C4-2B (cell line): Measurements from ENCODE around the gene LIPI.

ENCODE experiments used
- ZFX ChIP-seq: fragments of 450-650 bp; IDR thresholded peaks from 2 replicates; pipeline ENCODE4 v1.6.1; 2017
- TF ChIP-seq, protein P1 (sequence below): fragments of 450-650 bp; conservative IDR thresholded peaks from 2 replicates; pipeline ENCODE4 v1.5.1; 2017; ENCODE audit warnings: mild to moderate bottlenecking

DNA sequence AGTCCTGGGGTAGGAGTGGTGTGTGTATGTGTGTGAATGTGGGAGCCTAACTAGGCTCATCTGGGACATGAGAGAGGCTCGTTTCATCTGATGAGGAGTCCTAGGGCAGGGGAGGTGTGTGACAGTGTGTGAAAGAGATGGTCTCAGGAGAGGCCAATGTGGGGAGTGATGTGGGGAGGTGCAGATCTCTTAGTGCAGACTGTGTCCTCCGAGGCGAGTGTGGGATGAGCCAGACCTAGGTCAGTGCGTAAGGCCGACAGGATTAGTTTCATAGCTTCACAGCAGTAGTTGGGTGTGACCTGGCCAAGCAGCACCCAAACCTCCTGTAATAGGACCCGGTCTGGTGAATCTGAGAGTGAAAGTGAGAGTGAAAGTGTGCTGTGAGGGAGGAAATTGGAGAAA is 94.7 kb downstream of the LIPI start:
- TF ChIP-seq ZFX, result no peak
- TF ChIP-seq, protein P1, sequence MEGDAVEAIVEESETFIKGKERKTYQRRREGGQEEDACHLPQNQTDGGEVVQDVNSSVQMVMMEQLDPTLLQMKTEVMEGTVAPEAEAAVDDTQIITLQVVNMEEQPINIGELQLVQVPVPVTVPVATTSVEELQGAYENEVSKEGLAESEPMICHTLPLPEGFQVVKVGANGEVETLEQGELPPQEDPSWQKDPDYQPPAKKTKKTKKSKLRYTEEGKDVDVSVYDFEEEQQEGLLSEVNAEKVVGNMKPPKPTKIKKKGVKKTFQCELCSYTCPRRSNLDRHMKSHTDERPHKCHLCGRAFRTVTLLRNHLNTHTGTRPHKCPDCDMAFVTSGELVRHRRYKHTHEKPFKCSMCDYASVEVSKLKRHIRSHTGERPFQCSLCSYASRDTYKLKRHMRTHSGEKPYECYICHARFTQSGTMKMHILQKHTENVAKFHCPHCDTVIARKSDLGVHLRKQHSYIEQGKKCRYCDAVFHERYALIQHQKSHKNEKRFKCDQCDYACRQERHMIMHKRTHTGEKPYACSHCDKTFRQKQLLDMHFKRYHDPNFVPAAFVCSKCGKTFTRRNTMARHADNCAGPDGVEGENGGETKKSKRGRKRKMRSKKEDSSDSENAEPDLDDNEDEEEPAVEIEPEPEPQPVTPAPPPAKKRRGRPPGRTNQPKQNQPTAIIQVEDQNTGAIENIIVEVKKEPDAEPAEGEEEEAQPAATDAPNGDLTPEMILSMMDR, result no peak
